Measurements from ENCODE around the gene ITFG2.

DNA sequence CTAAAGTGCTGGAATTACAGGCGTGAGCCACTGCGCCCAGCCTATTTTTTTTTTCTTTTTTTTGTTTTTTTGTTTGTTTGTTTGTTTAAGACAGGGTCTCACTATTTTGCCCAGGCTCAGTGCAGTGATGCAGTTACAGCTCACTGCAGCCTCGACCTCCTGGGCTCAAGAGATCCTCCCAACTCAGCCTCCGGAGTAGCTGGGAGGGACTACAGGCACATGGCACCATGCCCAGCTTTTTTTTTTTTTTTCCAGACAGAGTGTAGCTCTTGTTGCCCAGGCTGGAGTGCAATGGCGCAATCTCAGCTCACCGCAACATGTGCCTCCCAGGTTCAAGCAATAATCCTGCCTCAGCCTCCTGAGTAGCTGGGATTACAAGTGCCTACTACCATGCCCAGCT lies 5.8 kb upstream of the ITFG2 start:
- TF ChIP-seq YY1 (IDR thresholded peaks at IDR 0.05; ENCODE audit: insufficient read depth, insufficient read length) (no peak), ZNF274 (IDR thresholded peaks at IDR 0.05; ENCODE audit: low read depth, low read length) (no peak)

Data from NT2/D1 (cell line).